ENCODE results near the gene HOXC9.

Gene HOXC9

DNA sequence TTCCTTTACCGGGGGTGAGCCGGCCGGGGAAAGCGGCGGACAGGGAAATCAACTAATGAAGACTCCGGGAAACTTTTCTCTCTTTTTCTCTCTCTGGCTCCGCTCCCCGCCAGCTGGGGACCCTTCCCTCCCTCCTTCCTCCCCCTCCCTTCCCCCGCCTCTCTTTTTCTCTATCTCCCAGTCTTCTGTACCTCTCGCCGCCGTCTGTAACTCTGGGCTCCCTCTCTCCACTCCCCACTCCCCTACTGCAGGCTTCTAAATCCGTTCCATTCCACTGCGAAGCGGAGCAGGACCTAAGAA, 33.9 kb upstream of the HOXC9 start:
- no peak for TF ChIP-seq MYC (IDR thresholded peaks at IDR 0.05; ENCODE audit: low read depth, low read length)
- TF ChIP-seq POLR2A (IDR thresholded peaks at IDR 0.05; ENCODE audit: extremely low read depth, insufficient read length): no peak
- TF ChIP-seq, protein P1, sequence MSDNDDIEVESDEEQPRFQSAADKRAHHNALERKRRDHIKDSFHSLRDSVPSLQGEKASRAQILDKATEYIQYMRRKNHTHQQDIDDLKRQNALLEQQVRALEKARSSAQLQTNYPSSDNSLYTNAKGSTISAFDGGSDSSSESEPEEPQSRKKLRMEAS (IDR thresholded peaks at IDR 0.05; ENCODE audit: low read depth, low read length): no peak
- TF ChIP-seq, protein P2, sequence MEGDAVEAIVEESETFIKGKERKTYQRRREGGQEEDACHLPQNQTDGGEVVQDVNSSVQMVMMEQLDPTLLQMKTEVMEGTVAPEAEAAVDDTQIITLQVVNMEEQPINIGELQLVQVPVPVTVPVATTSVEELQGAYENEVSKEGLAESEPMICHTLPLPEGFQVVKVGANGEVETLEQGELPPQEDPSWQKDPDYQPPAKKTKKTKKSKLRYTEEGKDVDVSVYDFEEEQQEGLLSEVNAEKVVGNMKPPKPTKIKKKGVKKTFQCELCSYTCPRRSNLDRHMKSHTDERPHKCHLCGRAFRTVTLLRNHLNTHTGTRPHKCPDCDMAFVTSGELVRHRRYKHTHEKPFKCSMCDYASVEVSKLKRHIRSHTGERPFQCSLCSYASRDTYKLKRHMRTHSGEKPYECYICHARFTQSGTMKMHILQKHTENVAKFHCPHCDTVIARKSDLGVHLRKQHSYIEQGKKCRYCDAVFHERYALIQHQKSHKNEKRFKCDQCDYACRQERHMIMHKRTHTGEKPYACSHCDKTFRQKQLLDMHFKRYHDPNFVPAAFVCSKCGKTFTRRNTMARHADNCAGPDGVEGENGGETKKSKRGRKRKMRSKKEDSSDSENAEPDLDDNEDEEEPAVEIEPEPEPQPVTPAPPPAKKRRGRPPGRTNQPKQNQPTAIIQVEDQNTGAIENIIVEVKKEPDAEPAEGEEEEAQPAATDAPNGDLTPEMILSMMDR (IDR thresholded peaks at IDR 0.05; ENCODE audit: low read depth, low read length): no peak
- H3K4me3 ChIP-seq (ENCODE audit: low read depth, low read length): no peak overlapping the region
- no peak for DNase-seq (ENCODE audit: low read depth)

DNA sequence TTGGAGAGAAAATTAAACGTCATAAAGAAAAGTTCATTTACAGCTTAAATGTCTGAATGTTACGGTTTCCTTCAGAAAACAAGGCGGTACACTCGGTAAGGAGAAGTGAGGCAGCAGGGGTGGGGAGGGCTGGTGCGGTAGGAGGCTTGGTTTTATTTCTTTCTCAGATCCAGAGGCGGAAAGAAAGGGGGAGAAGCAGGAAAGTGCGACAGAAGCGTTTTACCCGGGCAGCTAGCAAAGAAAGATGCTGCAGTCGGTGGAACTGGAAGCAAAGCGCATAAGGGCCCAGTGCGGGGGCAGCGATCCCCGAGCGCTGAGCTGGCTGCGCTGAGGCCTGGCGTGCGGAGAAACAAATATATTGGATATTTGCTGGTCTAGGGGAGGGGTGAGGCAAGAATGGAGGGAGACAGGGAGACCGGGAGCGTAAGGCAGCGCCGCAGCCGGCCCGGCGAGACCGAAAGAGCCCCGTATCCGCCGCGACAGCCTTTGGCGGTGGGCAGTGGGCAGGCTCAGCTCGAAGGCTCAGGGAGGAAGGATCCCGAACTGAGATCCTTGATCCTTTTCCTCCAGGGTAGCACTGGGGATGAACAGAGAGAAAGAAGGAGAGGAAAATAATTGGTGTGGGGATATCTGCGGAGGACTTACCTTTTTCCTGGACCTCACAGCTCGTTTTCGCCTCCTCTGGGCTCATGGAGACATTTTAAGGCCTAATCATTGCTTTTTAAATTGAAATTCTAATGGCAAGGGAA, 33.4 kb upstream of the HOXC9 start:
- no peak for DNase-seq (ENCODE audit: low read depth)
- TF ChIP-seq, protein P1 (IDR thresholded peaks at IDR 0.05; ENCODE audit: low read depth, low read length): no peak
- TF ChIP-seq, protein P2 (IDR thresholded peaks at IDR 0.05; ENCODE audit: low read depth, low read length): no peak
- TF ChIP-seq MYC (IDR thresholded peaks at IDR 0.05; ENCODE audit: low read depth, low read length): no peak
- no peak overlapping the region for H3K4me3 ChIP-seq (ENCODE audit: low read depth, low read length)

DNA sequence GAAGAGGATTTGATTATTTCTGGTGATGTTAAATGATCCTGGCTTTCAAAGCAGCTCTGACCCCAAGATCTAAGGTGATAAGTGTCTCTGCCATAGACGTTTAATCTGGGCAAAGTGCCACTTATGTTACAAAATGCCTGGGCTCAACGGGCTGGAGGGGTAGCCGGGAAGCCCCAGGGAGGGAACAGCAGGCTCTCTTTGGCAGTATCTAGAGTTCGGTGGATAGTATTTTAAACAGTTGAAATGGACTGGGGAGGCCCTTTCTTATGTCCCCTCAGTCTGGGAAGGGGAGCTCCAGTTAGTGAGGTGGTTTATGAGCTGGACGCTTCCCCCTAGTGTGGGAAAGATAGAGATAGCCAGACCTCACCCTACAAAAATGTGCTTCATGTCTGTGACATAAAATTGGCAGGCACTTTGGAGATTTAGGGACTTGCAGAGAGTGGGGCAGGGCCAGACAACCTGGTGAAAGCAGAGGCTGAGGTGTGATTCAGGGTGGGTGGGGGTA, 32.5 kb upstream of the HOXC9 start:
- no peak for TF ChIP-seq MYC (IDR thresholded peaks at IDR 0.05; ENCODE audit: low read depth, low read length)
- TF ChIP-seq POLR2A (IDR thresholded peaks at IDR 0.05; ENCODE audit: extremely low read depth, insufficient read length): no peak
- TF ChIP-seq, protein P1 (IDR thresholded peaks at IDR 0.05; ENCODE audit: low read depth, low read length): no peak
- TF ChIP-seq, protein P2 (IDR thresholded peaks at IDR 0.05; ENCODE audit: low read depth, low read length): no peak
- DNase-seq (ENCODE audit: low read depth): no peak
- no peak overlapping the region for H3K4me3 ChIP-seq (ENCODE audit: low read depth, low read length)

DNA sequence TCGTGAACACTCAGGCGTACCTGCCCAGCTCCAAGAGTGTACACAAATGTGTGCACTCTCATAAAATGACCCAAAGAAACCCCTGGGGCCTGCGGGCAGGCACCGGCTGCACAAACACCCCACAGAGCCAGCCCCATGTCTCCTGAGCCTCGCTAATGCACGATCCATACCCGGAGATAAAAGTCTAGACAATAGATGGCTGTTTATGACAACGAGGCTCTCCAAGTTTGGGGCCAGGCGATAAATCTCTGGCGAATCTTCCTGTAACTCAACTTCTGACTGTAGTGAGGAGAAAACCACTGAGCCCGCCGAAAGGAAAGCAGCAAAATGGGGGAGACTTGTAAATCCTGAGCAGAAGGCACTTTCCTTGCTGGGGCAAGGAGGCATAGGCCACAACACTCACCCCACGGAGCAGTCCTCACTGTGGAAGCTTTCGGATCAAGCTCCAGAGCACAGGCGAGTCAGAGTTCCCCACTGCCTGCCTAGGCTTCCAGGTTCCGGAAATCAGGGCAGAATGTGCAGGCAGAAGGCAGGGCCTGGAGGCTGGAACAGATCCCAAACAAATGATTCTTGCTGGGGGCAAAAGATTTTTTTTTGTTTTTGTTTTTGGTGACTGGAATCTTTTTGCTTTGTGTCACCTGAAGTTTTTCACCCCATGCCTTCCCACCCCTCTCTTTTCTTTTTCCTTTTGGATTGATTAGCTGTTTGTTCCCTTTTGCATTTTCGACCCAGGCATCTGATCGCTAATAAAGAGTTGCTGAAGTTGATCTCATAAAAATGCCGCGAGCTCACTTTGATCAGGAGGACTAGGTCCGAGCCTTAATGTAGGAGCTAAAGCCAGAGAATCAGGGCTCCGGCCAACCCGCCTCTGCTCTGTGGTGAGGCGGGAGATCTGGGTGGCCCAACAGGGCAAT, 31.5 kb upstream of the HOXC9 start:
- DNase-seq (ENCODE audit: low read depth): no peak
- H3K4me3 ChIP-seq (ENCODE audit: low read depth, low read length): no peak overlapping the region
- TF ChIP-seq MYC (IDR thresholded peaks at IDR 0.05; ENCODE audit: low read depth, low read length): no peak
- TF ChIP-seq, protein P1 (IDR thresholded peaks at IDR 0.05; ENCODE audit: low read depth, low read length): no peak
- no peak for TF ChIP-seq POLR2A (IDR thresholded peaks at IDR 0.05; ENCODE audit: extremely low read depth, insufficient read length)
- TF ChIP-seq, protein P2 (IDR thresholded peaks at IDR 0.05; ENCODE audit: low read depth, low read length): no peak

DNA sequence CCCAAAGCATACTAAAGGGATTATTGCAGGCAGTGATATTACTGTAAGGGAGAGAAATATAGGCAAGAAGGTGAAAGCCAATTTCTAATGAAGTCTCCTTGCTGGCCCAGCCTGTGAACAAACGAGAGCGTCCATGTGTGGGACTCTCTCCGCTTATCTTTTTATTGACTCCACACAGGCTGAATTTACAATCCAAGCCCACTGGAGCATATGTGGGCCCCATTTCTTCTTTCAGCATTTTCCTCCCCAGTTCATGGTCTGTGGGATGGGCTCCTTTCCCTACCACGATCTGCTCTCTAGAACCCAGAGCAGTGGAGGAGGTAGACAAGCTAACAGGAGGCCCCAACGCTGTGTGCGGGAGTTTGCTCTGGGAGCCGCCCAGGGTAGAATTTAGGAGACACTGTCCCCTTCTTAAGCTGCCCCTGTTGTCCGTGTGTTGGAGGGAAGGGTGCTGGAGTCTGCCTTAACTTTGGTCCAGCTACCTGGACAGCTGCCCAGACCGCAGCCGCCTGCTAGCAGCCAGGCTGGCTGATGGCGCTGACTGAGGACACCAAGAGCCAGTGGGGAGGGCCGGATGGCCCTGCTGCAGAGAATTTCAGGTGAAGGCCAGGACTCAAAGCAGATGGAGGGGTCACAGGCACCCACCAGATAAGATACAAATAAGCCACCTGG, 30.2 kb upstream of the HOXC9 start:
- no peak overlapping the region for H3K4me3 ChIP-seq (ENCODE audit: low read depth, low read length)
- TF ChIP-seq, protein P1 (IDR thresholded peaks at IDR 0.05; ENCODE audit: low read depth, low read length): no peak
- TF ChIP-seq POLR2A (IDR thresholded peaks at IDR 0.05; ENCODE audit: extremely low read depth, insufficient read length): no peak
- TF ChIP-seq MYC (IDR thresholded peaks at IDR 0.05; ENCODE audit: low read depth, low read length): no peak
- TF ChIP-seq, protein P2 (IDR thresholded peaks at IDR 0.05; ENCODE audit: low read depth, low read length): no peak
- DNase-seq (ENCODE audit: low read depth): no peak
